GM12875 (cell line): ENCODE results near the gene UBE2E3.

Source experiments
- H3K4me3 ChIP-seq: one replicate; pipeline ENCODE4 v1.5.1; 2011; ENCODE audit warnings: low read depth, low read length, control low read depth
- CTCF ChIP-seq: IDR thresholded peaks from 2 replicates; pipeline ENCODE4 v1.5.1; 2011; ENCODE audit warnings: low read depth, mild to moderate bottlenecking, control low read depth, inconsistent platforms, low read length, moderate library complexity, borderline replicate concordance; ENCODE audit not compliant: insufficient read depth

Gene UBE2E3

GRCh38 chr2:180978903-180979748 lies 1.3 kb upstream of the UBE2E3 start:
- H3K4me3 ChIP-seq: no peak overlapping the region
- no peak for TF ChIP-seq CTCF

- TF ChIP-seq CTCF: no peak
- H3K4me3 ChIP-seq: peak overlapping the region; percentile 67
Observed at GRCh38 chr2:180979749-180980105, 678 bp upstream of the UBE2E3 start.

- no peak for TF ChIP-seq CTCF
Observed at GRCh38 chr2:180980943-180981911, 822 bp downstream of the UBE2E3 start.

GRCh38 chr2:180983468-180984242 lies 3.2 kb downstream of the UBE2E3 start:
- no peak overlapping the region for H3K4me3 ChIP-seq
- no peak for TF ChIP-seq CTCF

More at GRCh38 chr2:180980943-180981911, 822 bp downstream of the UBE2E3 start:
- H3K4me3 ChIP-seq: peak overlapping the region; percentile 67

GRCh38 chr2:180985771-180986395 lies 5.5 kb downstream of the UBE2E3 start:
- TF ChIP-seq CTCF: no peak
- no peak overlapping the region for H3K4me3 ChIP-seq

GRCh38 chr2:180987146-180987545 lies 6.7 kb downstream of the UBE2E3 start:
- no peak overlapping the region for H3K4me3 ChIP-seq
- no peak for TF ChIP-seq CTCF
